ENCODE data around the gene RALGPS1. TPM values are rescaled to one million over a fixed set of nuclear protein-coding genes. Genes with fewer than 3 reads are reported as not detected.

RALGPS1 gene
- total RNA-seq, 1 donor from 2014 or later, result 21.7 TPM

- POLR2A ChIA-PET, result no interaction called here
- TF ChIP-seq CTCF (IDR thresholded peaks at IDR 0.05), result no peak
- ATAC-seq (ENCODE audit: low read depth) (no peak), DNase-seq (no peak)
- H3K9me3 Mint-ChIP-seq, result no peaks in the 10 kb centered on the region
- CTCF ChIA-PET, result interaction anchor here (0.7 to 1.5 kb wide), 7 partner anchors 9 to 249 kb away, joined by 3 to 9 read pairs (median 3); no protein-coding TSS in a partner anchor
- H3K4me1 Mint-ChIP-seq, result no peaks in the 10 kb centered on the region
- H3K36me3 Mint-ChIP-seq (ENCODE audit: low read depth), result peaks cover 28% of the 10 kb centered on the region
- intact Hi-C loops (cut with micrococcal nuclease), result loop anchor here (1.0 kb wide), 1 partner anchor 234 kb away; no protein-coding TSS in a partner anchor
- no peak overlapping the region for H3K27ac Mint-ChIP-seq
- H3K4me3 Mint-ChIP-seq, result no peak overlapping the region
- H3K27me3 Mint-ChIP-seq, result no peaks in the 10 kb centered on the region
Observed at GRCh38 chr9:126965541-126966428, 51.2 kb downstream of the RALGPS1 start.

- ATAC-seq (ENCODE audit: low read depth) (no peak), DNase-seq (no peak)
- H3K27ac Mint-ChIP-seq, result no peak overlapping the region
- intact Hi-C loops (cut with micrococcal nuclease), result no loop called here
- TF ChIP-seq CTCF (IDR thresholded peaks at IDR 0.05), result no peak
- POLR2A ChIA-PET, result no interaction called here
- H3K36me3 Mint-ChIP-seq (ENCODE audit: low read depth), result peaks cover 19% of the 10 kb centered on the region
- H3K4me1 Mint-ChIP-seq, result no peaks in the 10 kb centered on the region
- H3K9me3 Mint-ChIP-seq, result no peaks in the 10 kb centered on the region
- no peak overlapping the region for H3K4me3 Mint-ChIP-seq
- CTCF ChIA-PET, result no interaction called here
- H3K27me3 Mint-ChIP-seq, result no peaks in the 10 kb centered on the region
Observed at GRCh38 chr9:126971261-126971660, 56.7 kb downstream of the RALGPS1 start.

- DNase-seq (no peak), ATAC-seq (ENCODE audit: low read depth) (no peak)
- no peaks in the 10 kb centered on the region for H3K9me3 Mint-ChIP-seq
- no peaks in the 10 kb centered on the region for H3K27me3 Mint-ChIP-seq
- POLR2A ChIA-PET, result no interaction called here
- H3K4me1 Mint-ChIP-seq, result no peaks in the 10 kb centered on the region
- peaks cover 31% of the 10 kb centered on the region for H3K36me3 Mint-ChIP-seq (ENCODE audit: low read depth)
- H3K27ac Mint-ChIP-seq, result no peak overlapping the region
- no peak for TF ChIP-seq CTCF (IDR thresholded peaks at IDR 0.05)
- CTCF ChIA-PET, result interaction anchor here (1.3 kb wide), 1 partner anchor 8 kb away, joined by 3 read pairs; no protein-coding TSS in a partner anchor
- intact Hi-C loops (cut with micrococcal nuclease), result no loop called here
- H3K4me3 Mint-ChIP-seq, result no peak overlapping the region
Observed at GRCh38 chr9:126973651-126974529, 59.3 kb downstream of the RALGPS1 start.

GRCh38 chr9:126974594-126974993, 60.0 kb downstream of the RALGPS1 start:
- TF ChIP-seq CTCF (IDR thresholded peaks at IDR 0.05), result no peak
- Mint-ChIP-seq H3K27me3 (no peaks in the 10 kb centered on the region), H3K4me1 (no peaks in the 10 kb centered on the region), H3K4me3 (no peak overlapping the region), H3K36me3 (ENCODE audit: low read depth) (peaks cover 38% of the 10 kb centered on the region), H3K27ac (no peak overlapping the region), H3K9me3 (no peaks in the 10 kb centered on the region)
- DNase-seq, result no peak
- ATAC-seq (ENCODE audit: low read depth), result no peak
- intact Hi-C loops (cut with micrococcal nuclease), result no loop called here
- ChIA-PET CTCF (interaction anchor here (1.3 kb wide), 1 partner anchor 9 kb away, joined by 3 read pairs; no protein-coding TSS in a partner anchor), POLR2A (no interaction called here)
